Suprapubic skin (tissue), 3 donors: ENCODE measurements around the gene YBEY.

Experiments used
- EP300 ChIP-seq: sonication (generic); formaldehyde crosslinking; IDR thresholded peaks from one replicate; pipeline ENCODE4 v1.6.1; 2017; ENCODE audit warnings: antibody characterized with exemption
- POLR2A ChIP-seq, 2 donors: fragments of 450-650 bp; IDR thresholded peaks; one replicate each; pipeline ENCODE4 v1.6.1; 2017; ENCODE audit warnings: antibody characterized with exemption in 2 of 2, mild to moderate bottlenecking in 2 of 2, moderate library complexity in 2 of 2
- TF ChIP-seq, protein P1 (sequence below), 2 donors: fragments of 200-600 bp in 1 of 2; fragments of 450-650 bp in 1 of 2; sonication (generic) in 1 of 2; IDR thresholded peaks; one replicate each; pipeline ENCODE4 v1.5.1; 2016 to 2019; ENCODE audit warnings: antibody characterized with exemption in 2 of 2, mild to moderate bottlenecking in 1 of 2, moderate library complexity in 1 of 2

DNA sequence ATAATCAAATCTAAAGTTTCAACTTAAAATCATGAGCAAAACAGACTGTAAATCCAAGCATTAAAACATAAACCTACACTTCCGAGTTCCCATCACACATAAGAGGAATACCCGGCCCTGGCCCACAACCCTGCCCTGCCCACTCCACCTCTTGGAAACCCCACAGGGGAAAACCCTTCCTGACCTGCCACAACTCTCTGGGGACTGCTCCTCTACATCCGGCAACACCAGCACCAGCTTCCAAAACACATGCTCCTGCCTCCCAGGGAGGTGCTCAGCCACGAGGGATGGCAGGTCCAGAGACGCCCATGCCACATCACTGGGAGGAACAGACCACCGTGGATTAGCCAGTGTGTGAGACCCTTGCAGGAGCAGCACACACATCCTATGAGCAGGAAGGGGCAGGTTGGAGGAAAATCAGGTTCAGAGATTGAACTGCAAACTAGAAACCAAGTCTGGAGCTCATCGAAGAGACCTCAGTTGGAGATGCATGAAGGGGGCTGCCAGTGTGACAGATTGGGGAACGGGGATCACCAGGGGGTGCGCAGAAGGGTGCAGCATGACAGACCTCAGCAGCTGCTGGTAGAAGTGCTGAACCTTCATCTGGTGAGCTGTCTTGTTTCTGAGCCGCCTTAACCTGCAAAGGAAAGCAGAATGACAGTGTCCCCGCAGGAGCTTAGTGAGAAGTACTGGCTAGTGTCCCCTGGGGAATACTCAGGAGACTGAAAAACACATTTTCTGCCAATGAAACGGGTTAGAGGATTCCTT is 31.8 kb upstream of the YBEY start:
- no peak for TF ChIP-seq POLR2A (IDR thresholded peaks at IDR 0.05)
- TF ChIP-seq, protein P1, sequence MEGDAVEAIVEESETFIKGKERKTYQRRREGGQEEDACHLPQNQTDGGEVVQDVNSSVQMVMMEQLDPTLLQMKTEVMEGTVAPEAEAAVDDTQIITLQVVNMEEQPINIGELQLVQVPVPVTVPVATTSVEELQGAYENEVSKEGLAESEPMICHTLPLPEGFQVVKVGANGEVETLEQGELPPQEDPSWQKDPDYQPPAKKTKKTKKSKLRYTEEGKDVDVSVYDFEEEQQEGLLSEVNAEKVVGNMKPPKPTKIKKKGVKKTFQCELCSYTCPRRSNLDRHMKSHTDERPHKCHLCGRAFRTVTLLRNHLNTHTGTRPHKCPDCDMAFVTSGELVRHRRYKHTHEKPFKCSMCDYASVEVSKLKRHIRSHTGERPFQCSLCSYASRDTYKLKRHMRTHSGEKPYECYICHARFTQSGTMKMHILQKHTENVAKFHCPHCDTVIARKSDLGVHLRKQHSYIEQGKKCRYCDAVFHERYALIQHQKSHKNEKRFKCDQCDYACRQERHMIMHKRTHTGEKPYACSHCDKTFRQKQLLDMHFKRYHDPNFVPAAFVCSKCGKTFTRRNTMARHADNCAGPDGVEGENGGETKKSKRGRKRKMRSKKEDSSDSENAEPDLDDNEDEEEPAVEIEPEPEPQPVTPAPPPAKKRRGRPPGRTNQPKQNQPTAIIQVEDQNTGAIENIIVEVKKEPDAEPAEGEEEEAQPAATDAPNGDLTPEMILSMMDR (IDR thresholded peaks at IDR 0.05), result no peak
- no peak for TF ChIP-seq EP300
